ENCODE results near the gene C11orf65. TPM values are rescaled to one million over a fixed set of nuclear protein-coding genes. Genes with fewer than 3 reads are reported as not detected.

C11orf65 gene
- total RNA-seq, 1 experiment from 2014 or later, result 1.3 TPM

GRCh38 chr11:108501396-108501795 is 34.1 kb upstream of the C11orf65 start:
- Histone ChIP-seq H3K4me2 (ENCODE audit: low read length) (no peak overlapping the region), H3K9me2 (ENCODE audit: insufficient read depth) (no peaks in the 10 kb centered on the region), H3K9ac (ENCODE audit: low read length) (no peak overlapping the region), H3K4me1 (ENCODE audit: control insufficient read depth in 1 of 2, insufficient read depth in 2 of 2, low read length in 2 of 2) (peaks cover 10 to 27% of the 10 kb centered on the region in 2 experiments; a peak in 3 of 4 replicates), H3K79me2 (ENCODE audit: insufficient read depth, low read length) (no peaks in the 10 kb centered on the region), H2AFZ (ENCODE audit: low read depth, low read length, poor library complexity, severe bottlenecking) (no peak overlapping the region), H3K9me3 (ENCODE audit: control insufficient read depth in 1 of 2, insufficient read depth in 1 of 2, low read depth in 1 of 2, low read length in 2 of 2) (no peaks in the 10 kb centered on the region), H4K20me1 (ENCODE audit: insufficient read depth) (no peaks in the 10 kb centered on the region), H3K27ac (ENCODE audit: low read depth, low read length) (no peak overlapping the region), H3K36me3 (ENCODE audit: control insufficient read depth in 1 of 2, insufficient read depth in 2 of 2, low read length in 2 of 2) (no peaks in the 10 kb centered on the region), H3K27me3 (ENCODE audit: insufficient read depth, low read length) (no peaks in the 10 kb centered on the region), H3K4me3 (replicated peaks in 1 of 2; ENCODE audit: low read depth in 1 of 2, low read length in 2 of 2) (no peak overlapping the region)
- ATAC-seq, result no peak
- CTCF ChIA-PET, result no interaction called here
- no peak for DNase-seq (ENCODE audit: low read depth, low spot score)
- no TSS peak for BruUV-seq (replicated peaks)
- TF ChIP-seq ZNF274 (IDR thresholded peaks at IDR 0.05; ENCODE audit: low read depth, low read length) (no peak), TCF7L2 (IDR thresholded peaks at IDR 0.05; ENCODE audit: borderline replicate concordance, extremely low read depth, insufficient read depth, insufficient read length) (no peak), ATF3 (IDR thresholded peaks at IDR 0.05) (no peak), EZH2phosphoT487 (IDR thresholded peaks at IDR 0.05; ENCODE audit: borderline replicate concordance) (no peak), POLR2A (IDR thresholded peaks at IDR 0.05; ENCODE audit: borderline replicate concordance, extremely low read depth, insufficient read depth, insufficient read length) (no peak), ZFX (IDR thresholded peaks at IDR 0.05) (no peak), SIN3A (IDR thresholded peaks at IDR 0.05; ENCODE audit: low read depth) (no peak), FOSL1 (IDR thresholded peaks at IDR 0.05; ENCODE audit: low read depth) (no peak), POLR2AphosphoS5 (IDR thresholded peaks at IDR 0.05; ENCODE audit: low read depth, low read length) (no peak), SP1 (IDR thresholded peaks at IDR 0.05; ENCODE audit: low read depth) (no peak), RAD21 (IDR thresholded peaks at IDR 0.05; ENCODE audit: low read depth) (no peak), ZBTB33 (IDR thresholded peaks at IDR 0.05; ENCODE audit: extremely low read depth, insufficient replicate concordance, low read length) (no peak), MAX (IDR thresholded peaks at IDR 0.05) (no peak), CEBPB (IDR thresholded peaks at IDR 0.05; ENCODE audit: low read depth) (no peak), ELF1 (IDR thresholded peaks at IDR 0.05; ENCODE audit: borderline replicate concordance, low read depth) (no peak), CTCF (IDR thresholded peaks at IDR 0.05 in 2 of 3, conservative IDR thresholded peaks at IDR 0.05 in 1 of 3; ENCODE audit: borderline replicate concordance in 1 of 3, insufficient read depth in 1 of 3, low read depth in 2 of 3, low read length in 2 of 3) (no peak), SRF (IDR thresholded peaks at IDR 0.05; ENCODE audit: low read depth) (no peak), REST (IDR thresholded peaks at IDR 0.05; ENCODE audit: low read depth) (no peak), CBX3 (IDR thresholded peaks at IDR 0.05; ENCODE audit: low read depth) (no peak), EZH2 (IDR thresholded peaks at IDR 0.05) (no peak)
- POLR2A ChIA-PET, result no interaction called here
- intact Hi-C loops (cut with micrococcal nuclease), result no loop called here
- RAD21 ChIA-PET (ENCODE audit: low non-redundant PET in 1 of 2, low total read pairs in 2 of 2, uncharacterized antibody in 2 of 2, unreplicated experiment in 2 of 2), result no interaction called here

Data from HCT116 (cell line).